Gastrocnemius medialis (tissue), 4 donors: ENCODE measurements around the gene KCNJ15. TPM values are rescaled to one million over a fixed set of nuclear protein-coding genes. Genes with fewer than 3 reads are reported as not detected.

Experiments used
- ATAC-seq, 2 donors: fragments of 150-250 bp; one replicate each; pipeline ENCODE4 v1.9.1; 2016
- DNase-seq, 2 donors: peaks; one replicate each; pipeline ENCODE4 v3.0.0-alpha.2; 2019
- H3K27ac ChIP-seq, 4 donors: fragments of 200-600 bp; sonication (generic); 1 replicate in 1 of 4; 2 replicates in 3 of 4; pipeline ENCODE4 v1.5.1; 2016 to 2018; ENCODE audit warnings: mild to moderate bottlenecking in 2 of 4, moderate library complexity in 1 of 4
- H3K27me3 ChIP-seq, 3 donors: fragments of 200-600 bp; sonication (generic) in 2 of 3; 1 replicate in 1 of 3; 2 replicates in 2 of 3; pipeline versions ENCODE4 v1.5.1 to v1.6.0; 2016 to 2019; ENCODE audit warnings: mild to moderate bottlenecking in 1 of 3, moderate library complexity in 1 of 3
- H3K36me3 ChIP-seq, 2 donors: fragments of 200-600 bp; sonication (generic) in 1 of 2; one replicate each; pipeline ENCODE4 v1.5.1; 2017 to 2018
- H3K4me1 ChIP-seq, 2 donors: fragments of 200-600 bp; sonication (generic) in 1 of 2; one replicate each; pipeline ENCODE4 v1.5.1; 2016 to 2017; ENCODE audit warnings: mild to moderate bottlenecking in 2 of 2
- H3K4me3 ChIP-seq, 4 donors: fragments of 200-600 bp; sonication (generic) in 3 of 4; 1 replicate in 1 of 4; 2 replicates in 3 of 4; pipeline ENCODE4 v1.5.1; 2016 to 2019; ENCODE audit warnings: mild to moderate bottlenecking in 2 of 4
- H3K9me3 ChIP-seq, 3 donors: fragments of 200-600 bp; sonication (generic) in 2 of 3; 1 replicate in 1 of 3; 2 replicates in 2 of 3; pipeline ENCODE4 v1.5.1; 2016 to 2019
- POLR2A ChIP-seq, 2 donors: fragments of 450-650 bp; IDR thresholded peaks; one replicate each; pipeline ENCODE4 v1.6.1; 2017; ENCODE audit warnings: antibody characterized with exemption in 2 of 2, mild to moderate bottlenecking in 2 of 2, moderate library complexity in 2 of 2
- in situ Hi-C, 4 donors: fragments of 200-750 bp; cut with MboI; loops; one replicate each; pipeline versions ENCODE4 v1.15.0 to v1.8.0; 2017; ENCODE audit warnings: low sequenced_read_pairs in 4 of 4
- intact Hi-C: fragments of 100-400 bp; cut with DNase I; formaldehyde crosslinking; loops from one replicate; pipeline ENCODE4 v1.15.1; 2023; ENCODE audit warnings: low total_unique reads
- total RNA-seq, 4 donors: library from RNA; depleted of rRNA; stranded (reverse); fragments of >200 nt; gene quantifications; one replicate each; pipeline versions ENCODE4 v1.1.0 to v1.2.3, GENCODE V29; 2016
- TF ChIP-seq, protein P1 (sequence below), 5 experiments: fragments of 450-650 bp in 3 of 5; fragments of 200-600 bp in 2 of 5; sonication (generic) in 2 of 5; IDR thresholded peaks in 4 of 5; conservative IDR thresholded peaks in 1 of 5; 1 replicate in 4 of 5; 2 replicates in 1 of 5; pipeline ENCODE4 v1.5.1; 2016 to 2019; ENCODE audit warnings: antibody characterized with exemption in 5 of 5, mild to moderate bottlenecking in 3 of 5, moderate library complexity in 3 of 5

The KCNJ15 gene
- total RNA-seq, 4 donors from 2014 or later: 0.24 to 1.5 (median 0.37) TPM

DNA sequence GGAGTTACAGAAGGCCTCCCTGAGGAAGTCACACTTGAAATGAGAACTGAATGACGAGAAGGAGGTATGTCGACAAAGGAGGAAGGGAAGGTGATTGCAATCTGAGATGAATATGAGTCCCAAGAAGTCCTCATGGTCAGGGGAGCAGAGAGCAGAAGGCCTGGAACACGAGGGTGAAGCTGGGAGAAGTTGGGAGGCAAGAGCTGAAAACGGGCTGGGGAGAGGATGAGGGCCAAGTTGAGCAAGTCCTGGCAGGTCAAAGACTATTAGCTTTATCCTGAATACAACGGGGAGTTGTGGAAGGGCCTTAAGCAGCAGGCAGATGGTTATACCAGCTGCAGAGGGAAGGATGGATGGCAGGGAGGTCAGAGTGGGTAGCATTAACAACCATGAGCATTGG lies 89.5 kb downstream of the KCNJ15 start:
- no peak for ATAC-seq
- intact Hi-C loops (no loop called here), in situ Hi-C loops (no loop called here)

DNA sequence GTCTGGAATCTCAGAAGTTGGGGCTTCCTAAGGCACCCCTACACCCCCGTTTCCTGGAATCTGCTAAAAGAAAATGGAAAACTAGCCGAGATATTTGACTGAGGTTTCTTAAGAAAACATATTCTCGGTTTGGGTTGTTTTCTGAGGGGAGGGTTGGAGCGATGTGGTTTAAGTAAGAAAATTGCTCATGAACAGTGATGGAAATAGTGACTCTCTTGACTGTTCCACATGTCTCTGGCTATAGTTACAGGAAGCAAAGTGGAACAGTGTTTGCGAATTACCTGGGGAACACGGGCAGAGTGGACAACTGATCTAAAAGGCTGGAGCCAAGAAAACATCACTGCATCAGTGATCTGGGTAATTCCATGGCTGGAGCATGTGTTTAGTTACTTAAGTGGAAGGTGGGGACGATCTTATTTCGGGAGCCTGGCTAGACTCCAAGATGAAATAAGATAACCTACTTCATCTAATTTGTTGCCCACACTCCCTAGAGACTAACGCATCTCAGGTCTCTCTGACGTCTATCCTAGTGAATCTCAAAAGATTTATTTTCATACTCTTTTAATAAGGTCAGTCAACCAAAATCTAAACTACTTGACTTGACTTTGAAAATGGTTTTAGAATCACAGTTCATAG lies 92.4 kb downstream of the KCNJ15 start:
- TF ChIP-seq, protein P1, sequence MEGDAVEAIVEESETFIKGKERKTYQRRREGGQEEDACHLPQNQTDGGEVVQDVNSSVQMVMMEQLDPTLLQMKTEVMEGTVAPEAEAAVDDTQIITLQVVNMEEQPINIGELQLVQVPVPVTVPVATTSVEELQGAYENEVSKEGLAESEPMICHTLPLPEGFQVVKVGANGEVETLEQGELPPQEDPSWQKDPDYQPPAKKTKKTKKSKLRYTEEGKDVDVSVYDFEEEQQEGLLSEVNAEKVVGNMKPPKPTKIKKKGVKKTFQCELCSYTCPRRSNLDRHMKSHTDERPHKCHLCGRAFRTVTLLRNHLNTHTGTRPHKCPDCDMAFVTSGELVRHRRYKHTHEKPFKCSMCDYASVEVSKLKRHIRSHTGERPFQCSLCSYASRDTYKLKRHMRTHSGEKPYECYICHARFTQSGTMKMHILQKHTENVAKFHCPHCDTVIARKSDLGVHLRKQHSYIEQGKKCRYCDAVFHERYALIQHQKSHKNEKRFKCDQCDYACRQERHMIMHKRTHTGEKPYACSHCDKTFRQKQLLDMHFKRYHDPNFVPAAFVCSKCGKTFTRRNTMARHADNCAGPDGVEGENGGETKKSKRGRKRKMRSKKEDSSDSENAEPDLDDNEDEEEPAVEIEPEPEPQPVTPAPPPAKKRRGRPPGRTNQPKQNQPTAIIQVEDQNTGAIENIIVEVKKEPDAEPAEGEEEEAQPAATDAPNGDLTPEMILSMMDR (IDR thresholded peaks at IDR 0.05 in 4 of 5, conservative IDR thresholded peaks at IDR 0.05 in 1 of 5): no peak
- TF ChIP-seq POLR2A (IDR thresholded peaks at IDR 0.05): no peak
- H3K4me1 ChIP-seq: no peaks in the 10 kb centered on the region
- H3K9me3 ChIP-seq: no peaks in the 10 kb centered on the region
- intact Hi-C loops: no loop called here
- peaks cover 0 to 8% (median 0%) of the 10 kb centered on the region in 3 donors for H3K27me3 ChIP-seq
- in situ Hi-C loops: no loop called here
- DNase-seq: no peak
- ATAC-seq: no peak
- no peak overlapping the region for H3K27ac ChIP-seq
- H3K4me3 ChIP-seq: no peak overlapping the region
- H3K36me3 ChIP-seq: no peaks in the 10 kb centered on the region

More for the DNA sequence above, 89.5 kb downstream of the KCNJ15 start:
- H3K4me1 ChIP-seq: no peaks in the 10 kb centered on the region
- no peak for DNase-seq
- no peaks in the 10 kb centered on the region for H3K9me3 ChIP-seq
- H3K36me3 ChIP-seq: no peaks in the 10 kb centered on the region
- no peak overlapping the region for H3K27ac ChIP-seq
- H3K27me3 ChIP-seq: peaks cover 0 to 2% (median 0%) of the 10 kb centered on the region in 3 donors
- H3K4me3 ChIP-seq: no peak overlapping the region
- TF ChIP-seq, protein P1 (IDR thresholded peaks at IDR 0.05 in 4 of 5, conservative IDR thresholded peaks at IDR 0.05 in 1 of 5): no peak
- no peak for TF ChIP-seq POLR2A (IDR thresholded peaks at IDR 0.05)

DNA sequence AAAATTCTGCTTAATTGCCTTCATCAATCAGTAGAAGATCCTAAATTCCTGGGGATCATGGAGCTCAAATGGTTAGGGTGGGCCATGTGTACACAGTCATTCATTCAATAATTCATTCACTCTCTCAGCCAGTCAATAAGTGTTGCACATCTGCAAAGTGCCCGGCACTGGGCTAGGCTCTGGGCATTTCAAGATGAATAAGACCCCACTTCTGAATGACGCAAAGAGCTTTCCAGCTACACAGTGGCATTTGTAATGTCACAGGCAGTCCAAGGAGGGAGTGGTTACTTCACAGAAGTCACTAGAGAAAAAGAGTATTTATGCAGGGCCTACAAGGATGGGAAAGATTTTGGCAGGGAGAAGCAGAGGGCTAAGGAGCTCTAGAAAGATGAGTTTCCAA lies 93.2 kb downstream of the KCNJ15 start:
- no peaks in the 10 kb centered on the region for H3K36me3 ChIP-seq
- intact Hi-C loops: loop anchor here (5.0 kb wide), 2 partner anchors 193 to 843 kb away; no protein-coding TSS in a partner anchor
- DNase-seq (no peak), ATAC-seq (no peak)
- peaks cover 0 to 8% (median 0%) of the 10 kb centered on the region in 3 donors for H3K27me3 ChIP-seq
- TF ChIP-seq, protein P1 (IDR thresholded peaks at IDR 0.05 in 4 of 5, conservative IDR thresholded peaks at IDR 0.05 in 1 of 5): no peak
- TF ChIP-seq POLR2A (IDR thresholded peaks at IDR 0.05): no peak
- in situ Hi-C loops: loop anchor here (5.0 to 25.0 kb wide), 6 partner anchors 135 to 663 kb away; no protein-coding TSS in a partner anchor
- H3K4me1 ChIP-seq: no peaks in the 10 kb centered on the region
- no peaks in the 10 kb centered on the region for H3K9me3 ChIP-seq
- no peak overlapping the region for H3K27ac ChIP-seq
- H3K4me3 ChIP-seq: no peak overlapping the region

DNA sequence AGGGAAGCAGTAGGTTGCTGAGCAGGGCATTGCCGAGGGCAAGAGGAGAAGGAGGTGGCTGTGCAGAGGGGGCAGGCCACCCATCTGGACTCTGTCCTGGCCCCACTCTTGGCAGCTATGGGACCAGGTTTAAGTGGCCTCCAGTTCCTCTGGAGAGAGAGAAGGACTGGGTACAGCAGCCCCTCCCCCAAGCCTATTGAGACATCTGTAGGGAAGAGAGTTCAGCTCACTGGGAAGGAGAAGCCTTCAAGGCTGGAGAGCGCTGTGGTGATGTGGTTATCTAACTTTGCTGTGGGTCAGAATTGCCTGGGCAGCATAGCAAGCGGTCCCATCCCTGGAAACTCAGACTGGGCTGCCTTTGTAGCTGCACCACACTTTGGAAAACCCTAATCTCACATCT lies 93.9 kb downstream of the KCNJ15 start:
- no peaks in the 10 kb centered on the region for H3K36me3 ChIP-seq
- no peak overlapping the region for H3K27ac ChIP-seq
- no peaks in the 10 kb centered on the region for H3K4me1 ChIP-seq
- in situ Hi-C loops (loop anchor here (5.0 to 25.0 kb wide), 6 partner anchors 136 to 663 kb away; no protein-coding TSS in a partner anchor), intact Hi-C loops (loop anchor here (5.0 kb wide), 2 partner anchors 193 to 843 kb away; no protein-coding TSS in a partner anchor)
- no peak overlapping the region for H3K4me3 ChIP-seq
- H3K27me3 ChIP-seq: peaks cover 0 to 8% (median 0%) of the 10 kb centered on the region in 3 donors
- no peak for ATAC-seq
- no peak for DNase-seq
- no peaks in the 10 kb centered on the region for H3K9me3 ChIP-seq
- TF ChIP-seq POLR2A (IDR thresholded peaks at IDR 0.05): no peak
- TF ChIP-seq, protein P1 (IDR thresholded peaks at IDR 0.05 in 4 of 5, conservative IDR thresholded peaks at IDR 0.05 in 1 of 5): no peak
